NCI-H1048 (cell line): ENCODE measurements around the gene BTN2A1.
"Not testable (repeated sequence)": the region's sequence is repeated elsewhere in the genome, so short reads cannot be mapped to it uniquely, and the experiment has no call there.

Experiments used
- DNase-seq: peaks from one replicate; lab custom pipeline; 2025; lab: John Stamatoyannopoulos, UW

The BTN2A1 gene

DNA sequence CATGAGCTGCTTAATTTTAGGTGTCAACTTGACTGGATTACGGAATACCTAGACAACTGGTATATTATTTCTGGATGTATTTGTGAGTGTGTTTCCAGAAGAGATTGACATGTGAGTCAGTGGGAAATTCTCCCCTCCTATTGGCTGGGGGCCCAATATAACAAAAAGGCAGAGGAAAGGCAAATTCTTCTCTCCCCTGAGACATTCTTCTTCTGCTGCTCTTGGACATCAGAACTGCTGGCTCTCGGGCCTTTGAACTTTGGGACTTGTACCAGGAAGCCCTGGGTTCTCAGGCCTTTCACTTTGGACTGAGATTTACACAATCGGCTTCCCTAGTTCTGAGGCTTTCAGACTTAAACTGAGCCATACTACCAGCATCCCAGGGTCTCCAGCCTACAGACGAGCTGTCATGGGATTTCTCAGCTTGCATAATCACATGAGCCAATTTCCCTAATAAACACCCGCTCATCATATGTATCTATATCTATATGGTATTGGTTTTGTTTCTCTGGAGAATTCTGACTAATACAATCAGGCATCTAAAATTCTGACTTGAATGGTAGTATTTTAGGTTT lies 25.0 kb upstream of the BTN2A1 start:
- no peak for DNase-seq

DNA sequence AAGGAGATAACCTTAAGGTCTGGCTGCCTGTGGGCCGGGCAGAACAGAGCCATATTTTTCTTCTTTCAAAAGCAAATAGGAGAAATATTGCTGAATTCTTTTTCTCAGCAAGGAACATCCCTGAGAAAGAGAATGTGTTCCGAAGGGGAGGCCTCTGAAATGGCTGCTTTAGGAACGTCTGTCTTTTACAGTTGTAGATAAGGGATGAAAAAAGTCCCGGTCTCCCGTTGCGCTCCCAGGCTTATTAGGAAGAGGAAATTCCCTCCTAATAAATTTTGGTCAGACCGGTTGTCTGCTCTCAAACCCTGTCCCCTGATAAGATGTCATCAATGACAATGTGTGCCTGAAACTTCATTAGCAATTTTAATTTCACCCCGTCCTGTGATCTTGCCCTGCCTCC lies 24.1 kb upstream of the BTN2A1 start:
- DNase-seq, result not testable (repeated sequence)

- DNase-seq, result no peak
Measured at GRCh38 chr6:26436018-26436417, 21.7 kb upstream of the BTN2A1 start.

DNA sequence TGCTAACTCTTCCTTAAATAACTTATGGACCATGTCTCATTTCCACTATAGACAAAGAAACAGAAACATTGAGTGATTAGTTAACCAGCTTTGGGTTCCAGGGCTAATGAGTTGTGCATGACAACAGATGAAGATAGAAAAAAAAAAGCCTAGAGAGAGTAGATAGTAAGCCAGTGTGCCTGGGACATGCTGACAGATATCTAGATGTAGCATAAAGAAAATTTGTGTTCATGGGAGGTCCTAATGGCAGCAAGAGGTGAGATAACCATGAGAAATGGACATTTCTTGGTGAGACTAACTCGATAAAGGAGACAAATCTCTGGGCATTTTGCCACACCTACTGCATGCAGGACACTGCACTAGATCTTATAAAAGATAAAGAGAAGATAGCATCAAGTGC lies 20.2 kb upstream of the BTN2A1 start:
- DNase-seq, result no peak

DNA sequence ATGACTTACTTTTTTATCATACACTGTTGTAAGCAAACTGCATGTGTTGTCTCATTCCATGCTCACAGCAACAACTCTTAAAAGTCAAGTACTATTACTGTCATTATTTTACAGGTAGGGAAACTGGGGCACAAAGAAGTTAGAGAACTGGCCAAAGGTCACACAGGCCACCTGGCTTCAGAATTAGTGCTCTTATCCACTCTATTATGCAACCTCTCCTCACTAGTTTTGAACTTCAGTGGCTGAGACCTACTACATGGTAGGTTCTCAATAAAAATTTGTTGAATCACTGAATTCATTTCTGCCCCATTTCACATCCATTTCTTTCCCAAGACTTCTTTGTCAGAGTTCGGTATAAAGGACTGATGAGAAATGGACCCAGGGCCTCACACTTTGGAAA lies 19.8 kb upstream of the BTN2A1 start:
- DNase-seq, result no peak

DNA sequence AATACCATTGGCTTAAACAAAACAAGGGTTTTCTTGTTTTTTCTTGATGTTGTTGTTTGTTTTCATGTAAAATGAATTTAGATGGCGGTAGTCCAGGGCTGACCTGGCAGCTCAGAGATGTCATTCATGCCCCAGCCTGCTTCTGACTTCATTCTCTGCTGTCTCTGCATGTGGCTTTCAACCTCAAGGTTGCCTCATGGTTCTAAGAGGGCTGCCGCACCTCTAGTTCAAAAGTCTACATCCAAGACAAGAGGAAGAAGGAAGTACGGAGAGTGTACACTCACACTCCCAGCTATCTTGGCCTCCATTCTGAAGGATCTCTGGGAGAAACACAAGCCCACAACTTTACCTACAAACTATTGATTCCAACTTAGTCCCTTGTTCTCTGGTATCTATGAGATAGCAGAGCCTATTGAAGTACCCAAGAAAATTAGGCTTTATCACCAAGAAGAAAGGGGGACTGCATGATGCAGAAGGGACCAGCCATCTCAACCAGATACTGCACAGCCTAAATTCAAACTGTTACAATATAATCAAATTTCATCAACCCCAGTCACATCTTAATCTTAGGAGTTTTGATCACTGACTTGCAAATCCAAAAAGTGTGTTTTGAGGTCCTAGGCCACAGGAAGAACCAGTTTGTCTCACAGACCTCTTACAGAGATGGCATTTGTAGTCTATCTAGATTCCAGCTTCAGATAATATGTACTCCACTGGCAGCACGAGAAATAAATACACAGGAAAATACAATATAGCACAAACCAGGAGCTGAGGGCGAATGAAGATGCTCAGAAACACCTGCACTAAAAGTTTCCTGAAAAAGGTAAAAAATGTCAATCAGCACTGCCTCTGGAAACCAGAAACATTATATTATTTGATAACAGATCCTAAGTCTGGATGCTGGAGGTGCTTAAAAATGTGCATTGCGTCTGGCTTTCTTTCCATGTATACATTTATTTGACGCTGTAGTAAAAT lies 18.3 kb upstream of the BTN2A1 start:
- DNase-seq, result no peak

DNA sequence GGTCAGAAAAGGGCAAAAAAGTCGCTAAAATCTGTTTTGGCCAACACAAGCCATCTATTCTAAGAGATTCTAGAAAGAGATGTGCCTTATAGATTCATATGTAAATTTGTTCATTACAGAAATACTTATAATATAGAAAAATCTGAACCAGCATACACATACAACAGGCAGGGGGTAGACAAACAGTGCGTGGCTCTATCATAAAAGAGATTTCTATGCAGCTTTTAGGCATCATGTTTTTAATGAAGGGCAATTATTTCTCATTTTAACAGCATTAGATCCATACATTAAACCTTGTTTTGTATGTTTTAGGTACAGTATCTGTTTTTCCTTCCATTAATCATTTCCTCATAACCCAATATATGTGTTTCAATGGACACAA lies 16.8 kb upstream of the BTN2A1 start:
- DNase-seq, result no peak

GRCh38 chr6:26441977-26442376 lies 15.8 kb upstream of the BTN2A1 start:
- no peak for DNase-seq

DNA sequence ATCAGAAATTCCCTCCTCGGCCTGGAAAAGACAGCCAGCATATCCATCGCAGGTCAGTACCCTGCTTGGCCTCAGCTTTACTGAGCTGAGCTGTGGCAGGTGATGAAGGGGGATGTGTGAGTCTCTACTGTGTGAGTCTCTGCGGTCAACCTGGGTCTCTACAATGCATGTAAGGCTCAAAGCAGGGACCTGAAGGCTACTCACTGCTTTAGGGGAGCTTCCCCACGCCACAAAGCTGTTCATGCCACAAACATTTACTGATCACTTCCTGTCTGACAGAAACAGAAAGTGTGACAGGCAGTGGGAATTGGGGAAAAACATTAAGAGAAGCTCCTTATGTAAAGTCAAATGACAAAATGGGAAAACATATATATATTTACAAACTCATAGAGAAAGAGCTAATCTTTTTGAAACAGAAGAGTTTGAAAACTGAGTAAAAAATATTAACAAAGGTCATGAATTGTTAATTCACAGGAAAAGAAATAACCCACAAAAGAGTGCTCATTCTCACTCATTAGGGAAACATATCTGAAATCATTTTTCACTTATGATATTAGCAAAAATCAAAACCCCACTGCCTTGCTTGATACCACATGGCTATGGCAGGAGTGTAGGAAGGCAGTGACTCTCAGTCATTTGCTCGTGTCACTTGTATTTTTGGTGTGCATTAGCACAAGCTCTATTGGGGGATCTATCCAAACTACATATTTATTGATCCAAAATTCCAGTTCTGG lies 11.7 kb upstream of the BTN2A1 start:
- no peak for DNase-seq

DNA sequence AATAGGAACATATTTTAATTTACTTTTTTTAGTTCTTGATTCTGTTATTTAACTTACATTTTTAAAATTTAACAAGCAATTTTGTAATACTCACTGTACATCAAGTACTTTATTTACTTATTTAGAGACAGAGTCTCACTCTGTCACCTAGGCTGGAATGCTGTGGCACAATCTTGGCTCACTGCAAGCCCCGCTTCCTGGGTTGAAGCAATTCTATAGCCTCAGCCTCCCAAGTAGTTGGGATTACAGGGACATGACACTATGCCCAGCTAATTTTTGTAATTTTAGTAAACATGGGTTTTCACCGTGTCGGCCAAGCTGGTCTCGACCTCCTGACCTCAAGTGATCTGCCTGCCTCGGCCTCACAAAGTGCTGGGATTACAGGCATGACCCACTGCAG lies 10.5 kb upstream of the BTN2A1 start:
- no peak for DNase-seq

GRCh38 chr6:26450240-26450639 lies 7.5 kb upstream of the BTN2A1 start:
- DNase-seq, result no peak

DNA sequence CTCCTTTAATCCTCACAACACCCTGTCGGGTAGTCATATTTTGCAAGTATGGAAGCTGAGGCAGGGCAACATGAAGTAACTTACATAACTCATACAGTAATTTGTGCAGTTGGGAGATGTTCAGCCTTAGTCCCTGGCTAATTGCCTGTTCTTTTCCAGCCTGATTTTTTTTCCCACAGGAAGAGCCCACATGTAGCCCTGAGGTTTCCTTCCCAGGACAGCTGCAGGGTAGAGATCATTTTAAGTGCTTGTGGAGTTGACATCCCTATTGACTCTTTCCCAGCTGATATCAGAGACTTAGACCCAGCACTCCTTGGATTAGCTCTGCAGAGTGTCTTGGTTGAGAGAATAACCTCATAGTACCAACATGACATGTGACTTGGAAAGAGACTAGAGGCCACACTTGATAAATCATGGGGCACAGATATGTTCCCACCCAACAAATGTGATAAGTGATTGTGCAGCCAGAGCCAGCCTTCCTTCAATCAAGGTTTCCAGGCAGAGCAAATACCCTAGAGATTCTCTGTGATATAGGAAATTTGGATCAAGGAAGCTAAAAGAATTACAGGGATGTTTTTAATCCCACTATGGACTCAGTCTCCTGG lies 5.0 kb upstream of the BTN2A1 start:
- DNase-seq, result no peak

- DNase-seq, result no peak
Measured at GRCh38 chr6:26454631-26455030, 3.1 kb upstream of the BTN2A1 start.

DNA sequence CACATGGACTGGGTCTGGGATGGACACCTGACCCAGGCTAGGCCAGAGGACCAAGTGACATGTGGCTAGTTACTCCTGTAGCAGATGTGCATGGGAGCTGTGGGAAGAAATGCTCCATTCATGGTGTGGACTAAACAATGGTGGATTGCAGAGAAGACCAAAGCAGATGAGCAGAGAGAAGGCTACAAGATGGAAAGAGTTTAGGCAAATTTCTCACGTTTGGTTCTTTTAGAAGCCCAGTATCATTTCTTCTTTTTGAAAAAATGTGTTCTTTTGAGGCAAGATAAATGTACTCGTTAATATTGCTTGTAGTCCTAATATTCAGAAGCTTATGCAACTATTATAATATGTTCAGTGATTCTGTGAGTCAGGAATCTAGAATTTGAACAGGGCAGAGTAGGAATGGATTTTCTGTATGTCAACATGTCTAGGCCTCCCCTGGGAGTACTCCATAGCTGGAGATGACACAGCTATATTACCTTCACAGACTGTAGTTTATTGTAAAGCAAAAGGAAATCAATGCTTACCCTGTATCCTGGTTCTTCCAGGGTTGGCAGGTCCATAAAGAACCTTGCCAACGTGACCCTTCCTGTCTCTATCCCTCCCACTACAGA lies 2.3 kb upstream of the BTN2A1 start:
- DNase-seq, result no peak

GRCh38 chr6:26457264-26457805 lies 420 bp upstream of the BTN2A1 start:
- no peak for DNase-seq

DNA sequence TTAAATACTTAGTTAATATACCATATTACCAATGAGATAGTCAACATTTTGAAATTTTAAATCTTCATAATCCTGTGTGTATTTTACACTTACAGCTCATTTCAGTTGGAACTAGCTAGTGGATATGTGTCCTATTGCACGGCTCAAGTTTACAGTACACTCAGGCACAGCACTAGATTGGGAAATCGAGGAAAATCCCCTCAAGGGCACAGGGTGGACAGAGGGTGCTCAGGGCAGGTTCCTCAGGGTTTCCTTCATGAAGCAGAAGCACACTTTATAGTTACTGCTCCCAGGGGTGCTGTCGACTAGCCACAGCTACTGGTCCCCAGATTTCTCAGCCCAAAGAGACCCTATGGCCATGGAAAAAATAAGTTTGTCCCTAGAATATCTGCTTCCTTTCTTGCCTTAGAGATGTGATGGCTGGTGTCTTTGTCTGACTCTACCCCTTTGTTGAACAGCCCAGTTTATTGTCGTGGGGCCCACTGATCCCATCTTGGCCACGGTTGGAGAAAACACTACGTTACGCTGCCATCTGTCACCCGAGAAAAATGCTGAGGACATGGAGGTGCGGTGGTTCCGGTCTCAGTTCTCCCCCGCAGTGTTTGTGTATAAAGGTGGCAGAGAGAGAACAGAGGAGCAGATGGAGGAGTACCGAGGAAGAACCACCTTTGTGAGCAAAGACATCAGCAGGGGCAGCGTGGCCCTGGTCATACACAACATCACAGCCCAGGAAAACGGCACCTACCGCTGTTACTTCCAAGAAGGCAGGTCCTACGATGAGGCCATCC lies 1.5 kb downstream of the BTN2A1 start:
- DNase-seq, result no peak

GRCh38 chr6:26461353-26461752 lies 3.6 kb downstream of the BTN2A1 start:
- DNase-seq, result not testable (repeated sequence)

DNA sequence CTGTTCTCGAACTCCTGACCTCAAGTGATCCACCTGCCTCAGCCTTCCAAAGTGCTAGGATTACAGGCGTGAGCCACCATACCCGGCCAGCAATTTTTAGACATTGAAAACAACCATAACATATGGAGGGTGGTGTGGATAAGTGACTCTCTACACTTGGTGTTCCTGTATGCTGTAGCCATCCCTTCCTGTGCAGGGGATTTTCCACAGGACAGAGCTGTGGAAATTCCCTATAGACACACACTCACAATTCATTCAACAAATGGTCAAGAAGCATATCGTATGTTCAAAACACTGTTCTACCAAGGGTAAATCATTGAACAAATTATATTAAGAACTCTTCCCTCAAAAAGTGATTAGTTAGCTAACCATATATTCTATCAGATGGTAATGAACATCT lies 6.3 kb downstream of the BTN2A1 start:
- no peak for DNase-seq

DNA sequence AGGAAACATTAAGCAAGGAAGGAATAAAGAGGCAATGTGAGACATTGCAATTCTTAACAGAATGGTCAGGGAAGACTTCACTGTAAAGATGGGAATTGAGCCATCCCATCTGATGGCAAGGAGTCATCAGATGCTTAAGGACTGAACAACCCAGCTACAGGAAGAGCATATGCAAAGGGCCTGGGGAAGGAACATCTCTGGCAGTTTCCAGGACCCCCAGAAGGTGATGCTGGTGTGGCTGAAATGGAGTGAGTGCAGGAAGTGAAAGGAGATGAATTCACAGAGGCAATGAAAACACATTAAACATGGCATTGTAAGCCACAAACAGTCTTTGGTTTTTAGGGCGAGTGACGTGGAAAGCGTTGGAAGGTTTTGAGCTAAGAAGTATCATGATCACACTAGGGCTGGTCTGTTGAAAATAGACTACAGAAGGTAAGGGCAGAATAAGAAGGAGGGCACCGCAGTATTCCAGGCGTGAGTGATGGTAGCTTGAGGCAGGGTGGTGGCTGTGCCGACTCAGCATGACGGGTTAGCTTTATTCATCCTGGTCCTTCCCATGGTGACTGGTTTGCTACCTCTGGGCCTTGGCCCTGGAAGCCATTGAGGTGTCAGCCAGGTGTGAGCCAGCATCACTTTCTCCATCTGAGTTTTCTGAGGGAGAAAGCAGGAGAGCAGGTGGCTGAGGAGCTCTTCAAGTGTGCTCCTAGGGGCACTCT lies 6.8 kb downstream of the BTN2A1 start:
- no peak for DNase-seq

DNA sequence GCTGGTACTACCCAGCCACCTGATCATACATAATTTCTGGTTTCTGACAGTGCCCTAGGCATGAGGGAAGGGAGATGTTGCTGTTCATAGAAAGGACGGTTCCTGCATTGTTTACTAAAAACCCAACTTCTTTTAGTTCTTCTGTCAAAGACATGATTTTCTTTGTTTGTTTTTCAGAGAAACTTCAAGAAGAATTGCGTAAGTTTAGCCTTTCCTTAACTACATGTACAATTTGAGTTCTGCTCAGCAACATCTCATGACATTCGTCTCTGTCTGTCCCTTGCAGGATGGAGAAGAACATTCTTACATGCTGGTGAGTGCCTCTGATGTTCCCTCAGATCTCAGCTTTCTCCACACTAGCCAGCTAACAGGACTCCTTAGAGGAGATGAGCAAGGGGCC lies 8.0 kb downstream of the BTN2A1 start:
- DNase-seq, result no peak
